ENCODE results near the gene FAF1.

The FAF1 gene

GRCh38 chr1:50424045-50424883, 535.8 kb downstream of the FAF1 start:
- Mint-ChIP-seq H3K4me1 (ENCODE audit: low read depth) (peaks cover 28% of the 10 kb centered on the region), H3K4me3 (peak overlapping the region; percentile 87), H3K9me3 (no peaks in the 10 kb centered on the region), H3K27me3 (ENCODE audit: low read depth) (peaks cover 88% of the 10 kb centered on the region), H3K36me3 (ENCODE audit: low read depth) (peaks cover 4% of the 10 kb centered on the region), H3K27ac (peak overlapping the region; percentile 70)
- no peak for DNase-seq (ENCODE audit: low spot score)

DNA sequence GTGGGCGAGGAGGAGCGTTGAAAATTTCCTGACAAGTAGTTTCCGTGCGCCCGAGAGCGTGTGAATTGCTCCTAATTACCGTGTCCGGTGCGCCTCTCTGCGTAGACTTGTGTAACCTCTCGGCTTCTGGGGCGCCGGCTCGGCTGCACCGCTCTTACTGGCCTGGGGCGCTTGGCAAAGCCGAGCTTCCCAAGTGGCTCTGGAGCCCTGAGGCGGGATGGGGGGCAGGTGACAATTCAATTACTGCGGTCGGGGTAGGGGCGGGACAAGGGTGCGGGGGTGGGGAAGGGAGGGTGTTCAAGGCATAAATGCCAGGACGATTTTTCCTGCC, 536.4 kb downstream of the FAF1 start:
- peaks cover 4% of the 10 kb centered on the region for H3K36me3 Mint-ChIP-seq (ENCODE audit: low read depth)
- peaks cover 83% of the 10 kb centered on the region for H3K27me3 Mint-ChIP-seq (ENCODE audit: low read depth)
- H3K9me3 Mint-ChIP-seq: no peaks in the 10 kb centered on the region
- peaks cover 28% of the 10 kb centered on the region for H3K4me1 Mint-ChIP-seq (ENCODE audit: low read depth)
- H3K4me3 Mint-ChIP-seq: peak overlapping the region; percentile 87
- peak overlapping the region; percentile 41 for H3K27ac Mint-ChIP-seq
- DNase-seq (ENCODE audit: low spot score): no peak

GRCh38 chr1:50422946-50423669, 537.0 kb downstream of the FAF1 start, which contains the start of gene DMRTA2:
TSS of gene DMRTA2 (minus strand) at chr1:50423443. CDS start at chr1:50421536, 1,907 bp downstream.
- Mint-ChIP-seq H3K4me1 (ENCODE audit: low read depth) (peaks cover 26% of the 10 kb centered on the region), H3K27ac (peak within 1 kb of the TSS; percentile 76), H3K27me3 (ENCODE audit: low read depth) (peaks cover 81% of the 10 kb centered on the region), H3K4me3 (peak within 1 kb of the TSS; percentile 87), H3K9me3 (no peaks in the 10 kb centered on the region), H3K36me3 (ENCODE audit: low read depth) (peaks cover 4% of the 10 kb centered on the region)
- DNase-seq (ENCODE audit: low spot score): no peak

- H3K4me1 Mint-ChIP-seq (ENCODE audit: low read depth): peaks cover 24% of the 10 kb centered on the region
- peak overlapping the region; percentile 49 for H3K27ac Mint-ChIP-seq
- peaks cover 4% of the 10 kb centered on the region for H3K36me3 Mint-ChIP-seq (ENCODE audit: low read depth)
- peak overlapping the region; percentile 7 for H3K4me3 Mint-ChIP-seq
- H3K9me3 Mint-ChIP-seq: no peaks in the 10 kb centered on the region
- peaks cover 81% of the 10 kb centered on the region for H3K27me3 Mint-ChIP-seq (ENCODE audit: low read depth)
- DNase-seq (ENCODE audit: low spot score): no peak
These were observed 537.5 kb downstream of the FAF1 start for GRCh38 chr1:50422675-50422945.

DNA sequence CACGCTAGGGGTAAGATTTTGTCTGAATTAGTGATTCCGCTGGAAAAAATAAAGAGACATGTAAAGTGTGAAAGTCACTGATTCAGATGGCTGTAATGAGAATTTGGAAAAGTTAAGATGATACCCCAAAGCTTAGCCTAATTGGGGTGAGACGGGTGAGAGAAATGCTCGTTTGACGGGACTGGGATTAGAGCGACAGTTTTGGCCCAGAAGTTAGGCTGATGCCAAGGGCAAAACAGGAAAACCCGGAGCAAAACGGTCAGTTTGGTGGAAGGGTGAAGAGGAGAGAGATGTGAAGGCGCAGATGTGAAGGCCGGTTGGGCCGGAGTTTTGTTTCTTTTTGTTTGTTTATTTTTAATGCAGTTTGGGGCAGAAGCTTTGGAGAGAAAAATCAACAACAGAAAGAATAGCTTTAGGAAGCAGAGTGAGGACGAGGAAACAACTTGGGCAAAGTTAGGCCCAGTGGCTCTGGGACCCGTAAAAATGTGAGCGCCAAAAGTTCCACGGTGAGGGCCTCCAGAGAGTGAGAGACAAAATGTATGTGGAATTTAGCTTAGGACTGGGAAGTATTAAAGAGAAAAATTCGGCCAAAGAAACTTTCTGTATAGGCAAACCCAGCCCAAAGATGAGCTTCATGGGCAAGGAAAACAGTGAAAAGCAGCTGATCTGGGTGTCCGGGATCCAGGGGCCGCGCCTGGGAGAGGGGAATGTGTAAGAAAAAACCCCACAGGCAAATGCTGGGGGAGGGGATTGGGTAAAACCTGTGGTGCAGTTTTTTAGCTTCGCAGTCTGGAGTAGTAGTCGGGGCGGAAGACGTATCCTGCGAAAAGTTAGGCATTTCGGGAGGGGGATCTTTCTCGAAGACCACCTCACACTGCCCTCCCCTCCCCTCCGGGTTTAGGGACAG, 538.0 kb downstream of the FAF1 start:
- H3K9me3 Mint-ChIP-seq: no peaks in the 10 kb centered on the region
- H3K4me3 Mint-ChIP-seq: peak overlapping the region; percentile 56
- H3K27ac Mint-ChIP-seq: peak overlapping the region; percentile 76
- peaks cover 4% of the 10 kb centered on the region for H3K36me3 Mint-ChIP-seq (ENCODE audit: low read depth)
- no peak for DNase-seq (ENCODE audit: low spot score)
- peaks cover 24% of the 10 kb centered on the region for H3K4me1 Mint-ChIP-seq (ENCODE audit: low read depth)
- H3K27me3 Mint-ChIP-seq (ENCODE audit: low read depth): peaks cover 80% of the 10 kb centered on the region

GRCh38 chr1:50421366-50421748, 538.7 kb downstream of the FAF1 start:
- Mint-ChIP-seq H3K36me3 (ENCODE audit: low read depth) (peaks cover 8% of the 10 kb centered on the region), H3K27me3 (ENCODE audit: low read depth) (peaks cover 81% of the 10 kb centered on the region), H3K9me3 (no peaks in the 10 kb centered on the region), H3K4me3 (no peak overlapping the region), H3K27ac (peak overlapping the region; percentile 76), H3K4me1 (ENCODE audit: low read depth) (peaks cover 24% of the 10 kb centered on the region)
- DNase-seq (ENCODE audit: low spot score): no peak

DNA sequence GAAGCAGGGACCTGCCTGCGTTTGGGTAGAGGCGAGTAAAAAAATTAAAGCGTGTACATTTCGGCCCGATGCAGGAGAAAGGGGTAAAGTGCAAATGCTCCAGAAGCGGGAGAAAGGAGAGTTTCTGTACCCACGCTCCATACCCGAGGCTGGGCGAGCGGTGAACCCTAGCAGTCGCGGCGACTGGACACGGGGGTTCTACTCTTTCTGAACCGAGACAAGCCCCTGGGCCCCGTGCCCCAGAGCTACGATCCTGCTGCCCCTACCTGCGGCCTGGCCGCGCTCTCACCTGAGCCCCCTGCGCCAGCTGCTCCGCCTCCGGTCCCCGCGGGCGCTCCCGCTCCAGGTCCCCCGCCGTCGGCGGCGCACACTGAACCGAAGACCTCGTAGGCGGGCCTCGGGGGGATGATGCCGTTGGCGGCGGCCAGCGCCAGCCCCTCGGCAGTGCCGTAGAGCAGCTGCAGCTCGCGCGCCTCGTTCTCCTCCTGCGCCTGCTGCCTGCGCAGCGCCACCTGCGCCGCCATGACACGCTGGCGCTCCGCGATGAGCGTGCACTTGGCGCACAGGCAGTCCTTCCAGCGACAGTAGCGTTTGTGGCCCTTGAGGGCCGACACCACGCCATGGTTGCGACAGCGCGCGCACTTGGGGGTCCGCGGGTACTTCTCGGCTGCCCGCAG, 539.2 kb downstream of the FAF1 start:
- peak overlapping the region; percentile 80 for H3K27ac Mint-ChIP-seq
- H3K4me3 Mint-ChIP-seq: peak overlapping the region; percentile 43
- peaks cover 9% of the 10 kb centered on the region for H3K36me3 Mint-ChIP-seq (ENCODE audit: low read depth)
- H3K9me3 Mint-ChIP-seq: no peaks in the 10 kb centered on the region
- peaks cover 24% of the 10 kb centered on the region for H3K4me1 Mint-ChIP-seq (ENCODE audit: low read depth)
- no peak for DNase-seq (ENCODE audit: low spot score)
- H3K27me3 Mint-ChIP-seq (ENCODE audit: low read depth): peaks cover 81% of the 10 kb centered on the region

DNA sequence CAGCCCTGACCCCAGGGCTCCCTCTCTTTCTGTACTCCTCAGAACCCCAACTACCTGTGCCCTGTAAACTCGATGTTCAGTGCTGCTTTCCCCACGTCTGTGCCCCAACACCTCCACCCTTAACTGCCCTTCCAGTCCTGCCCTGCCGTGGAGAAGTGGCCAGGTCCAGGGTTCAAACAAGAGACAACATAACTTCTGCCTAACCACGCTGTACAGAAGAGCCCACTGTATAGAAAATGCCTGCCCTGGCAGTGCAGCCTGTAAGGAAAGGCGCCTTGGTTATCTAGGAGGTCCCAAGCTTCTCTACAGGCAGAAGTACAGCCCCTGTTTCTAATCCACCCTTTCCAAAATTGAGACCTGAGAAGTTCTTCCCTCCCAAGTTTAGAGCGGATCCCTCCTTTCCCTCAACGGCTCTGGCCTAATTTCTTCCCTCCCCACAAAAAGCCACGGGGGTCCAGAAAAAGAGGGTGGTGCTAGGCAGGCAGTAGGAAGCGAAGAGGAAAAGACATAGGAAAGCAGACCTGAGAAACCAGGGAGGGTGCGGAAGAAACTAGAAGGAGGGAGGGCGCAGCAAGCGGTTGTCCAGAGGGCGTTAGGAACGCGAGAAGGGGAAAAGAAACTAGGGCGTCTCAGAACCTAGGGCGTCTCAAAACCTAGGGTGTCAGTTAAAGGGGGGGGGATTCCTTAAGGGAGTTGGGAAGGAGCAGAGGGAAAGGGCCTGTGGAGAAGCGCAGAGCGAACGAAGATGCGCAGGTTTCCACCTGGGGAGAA, 540.0 kb downstream of the FAF1 start:
- Mint-ChIP-seq H3K27ac (peak overlapping the region; percentile 80), H3K27me3 (ENCODE audit: low read depth) (peaks cover 80% of the 10 kb centered on the region), H3K4me3 (peak overlapping the region; percentile 43), H3K36me3 (ENCODE audit: low read depth) (peaks cover 9% of the 10 kb centered on the region), H3K9me3 (no peaks in the 10 kb centered on the region), H3K4me1 (ENCODE audit: low read depth) (peaks cover 24% of the 10 kb centered on the region)
- DNase-seq (ENCODE audit: low spot score): no peak

GRCh38 chr1:50419192-50419906, 540.7 kb downstream of the FAF1 start:
- Mint-ChIP-seq H3K4me3 (no peak overlapping the region), H3K27ac (peak overlapping the region; percentile 80), H3K4me1 (ENCODE audit: low read depth) (peaks cover 19% of the 10 kb centered on the region)

DNA sequence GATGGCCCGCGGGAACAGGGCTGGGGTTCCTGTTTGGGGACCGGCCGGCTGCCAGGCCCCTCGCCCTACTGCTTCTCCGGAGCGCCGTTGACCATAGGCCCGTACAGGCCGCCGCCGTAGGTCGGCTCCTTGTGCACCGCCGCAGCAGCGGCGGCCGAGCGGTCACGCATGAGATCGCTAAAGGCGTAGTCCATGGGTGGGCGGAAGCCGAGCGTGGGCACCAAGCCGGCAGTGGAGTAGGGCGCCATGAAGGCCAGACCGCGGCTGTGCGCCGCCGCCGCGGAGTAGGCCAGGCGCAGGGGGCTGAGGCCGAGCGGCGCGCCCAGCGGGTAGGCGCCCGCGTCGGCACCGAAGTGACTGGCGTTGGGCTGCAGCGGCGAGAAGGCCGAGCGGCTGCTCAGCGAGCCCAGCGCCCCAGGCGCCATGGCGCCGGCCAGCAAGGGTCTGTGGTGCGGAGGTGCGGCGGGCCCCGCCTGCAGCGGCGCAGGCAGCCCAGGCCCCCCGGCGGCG, 541.4 kb downstream of the FAF1 start:
- Mint-ChIP-seq H3K36me3 (ENCODE audit: low read depth) (peaks cover 9% of the 10 kb centered on the region), H3K27ac (no peak overlapping the region), H3K27me3 (ENCODE audit: low read depth) (peaks cover 79% of the 10 kb centered on the region), H3K4me3 (no peak overlapping the region), H3K9me3 (no peaks in the 10 kb centered on the region), H3K4me1 (ENCODE audit: low read depth) (peaks cover 13% of the 10 kb centered on the region)
- DNase-seq (ENCODE audit: low spot score): no peak

More at GRCh38 chr1:50419192-50419906, 540.7 kb downstream of the FAF1 start:
- Mint-ChIP-seq H3K9me3 (no peaks in the 10 kb centered on the region), H3K27me3 (ENCODE audit: low read depth) (peaks cover 80% of the 10 kb centered on the region), H3K36me3 (ENCODE audit: low read depth) (peaks cover 9% of the 10 kb centered on the region)
- DNase-seq (ENCODE audit: low spot score): no peak

DNA sequence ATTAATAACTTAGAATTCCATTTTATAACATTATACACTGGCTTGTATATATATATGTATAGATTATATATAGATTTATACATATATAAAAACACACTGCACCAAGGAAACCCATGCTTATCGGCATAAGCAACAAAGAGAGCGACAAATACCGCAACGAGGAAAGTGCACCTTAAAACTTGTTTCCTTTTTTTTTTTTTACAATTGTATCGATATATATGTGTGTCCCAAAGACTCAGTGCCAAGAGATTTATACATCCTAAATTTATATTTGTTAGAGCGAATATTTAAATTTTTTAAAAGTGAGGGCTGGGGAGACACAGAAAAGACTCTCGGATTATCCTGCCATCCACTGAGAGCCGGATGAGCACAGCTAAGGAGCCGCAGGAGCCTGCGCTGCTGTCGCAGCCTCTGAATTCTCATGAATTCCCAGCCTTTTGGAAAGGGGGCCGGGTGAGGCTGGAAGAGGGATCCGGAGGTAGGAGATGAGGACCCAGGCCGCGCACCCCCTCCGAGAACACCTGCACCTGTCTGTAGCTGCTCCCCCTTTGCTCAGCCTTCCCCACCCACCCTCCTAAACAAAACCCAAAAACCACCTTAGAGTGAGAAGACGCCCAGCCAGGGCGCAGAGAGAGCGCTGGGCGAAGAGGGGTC, 542.0 kb downstream of the FAF1 start:
- Mint-ChIP-seq H3K27ac (peak overlapping the region; percentile 78), H3K4me3 (no peak overlapping the region), H3K9me3 (no peaks in the 10 kb centered on the region), H3K36me3 (ENCODE audit: low read depth) (peaks cover 9% of the 10 kb centered on the region), H3K4me1 (ENCODE audit: low read depth) (peaks cover 12% of the 10 kb centered on the region), H3K27me3 (ENCODE audit: low read depth) (peaks cover 78% of the 10 kb centered on the region)
- DNase-seq (ENCODE audit: low spot score): no peak

DNA sequence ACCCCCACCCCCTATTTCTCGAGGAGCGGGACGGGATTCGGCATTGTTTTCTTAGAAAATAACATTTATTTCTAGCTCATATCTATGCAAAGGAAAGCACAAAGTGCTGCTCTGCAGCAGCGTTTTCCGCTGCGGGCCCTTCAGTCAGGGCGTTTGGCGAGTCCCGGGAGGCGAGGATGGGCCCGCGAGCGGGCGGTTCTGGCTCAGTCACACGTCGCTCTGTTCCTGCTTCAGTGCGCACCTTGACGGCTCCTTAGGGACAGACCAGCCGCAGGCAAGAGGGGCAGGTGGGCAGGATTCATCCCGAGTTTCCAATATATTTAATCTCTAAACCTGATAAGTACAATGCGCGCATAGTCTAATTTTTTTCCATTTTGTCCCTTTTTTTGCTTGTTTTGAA, 542.6 kb downstream of the FAF1 start:
- Mint-ChIP-seq H3K27me3 (ENCODE audit: low read depth) (peaks cover 77% of the 10 kb centered on the region), H3K9me3 (no peaks in the 10 kb centered on the region), H3K4me1 (ENCODE audit: low read depth) (peaks cover 12% of the 10 kb centered on the region), H3K27ac (peak overlapping the region; percentile 78), H3K36me3 (ENCODE audit: low read depth) (peaks cover 9% of the 10 kb centered on the region), H3K4me3 (no peak overlapping the region)
- DNase-seq (ENCODE audit: low spot score): no peak
